ENCODE measurements around the gene LRRC32.
"Not testable (repeated sequence)": the region's sequence is repeated elsewhere in the genome, so short reads cannot be mapped to it uniquely, and the experiment has no call there.

The LRRC32 gene

GRCh38 chr11:76613901-76614300 is 56.6 kb downstream of the LRRC32 start:
- peaks cover 10% of the 10 kb centered on the region for H3K9me3 Mint-ChIP-seq
- H3K4me1 Mint-ChIP-seq: peaks cover 43% of the 10 kb centered on the region
- TF ChIP-seq CTCF (IDR thresholded peaks at IDR 0.05; ENCODE audit: unreplicated experiment in 3 of 3): no peak
- H3K4me3 Mint-ChIP-seq: no peak overlapping the region
- H3K36me3 Mint-ChIP-seq (ENCODE audit: low read depth): peaks cover 4% of the 10 kb centered on the region
- H3K27ac Mint-ChIP-seq: no peak overlapping the region
- H3K27me3 Mint-ChIP-seq (ENCODE audit: low read depth): peaks cover 7% of the 10 kb centered on the region

GRCh38 chr11:76612226-76612625 is 58.3 kb downstream of the LRRC32 start:
- Mint-ChIP-seq H3K36me3 (ENCODE audit: low read depth) (no peaks in the 10 kb centered on the region), H3K27me3 (ENCODE audit: low read depth) (peaks cover 2% of the 10 kb centered on the region), H3K27ac (no peak overlapping the region), H3K4me3 (no peak overlapping the region), H3K4me1 (peaks cover 37% of the 10 kb centered on the region), H3K9me3 (no peaks in the 10 kb centered on the region)
- no peak for TF ChIP-seq CTCF (IDR thresholded peaks at IDR 0.05; ENCODE audit: unreplicated experiment in 3 of 3)

GRCh38 chr11:76610871-76611475 is 59.6 kb downstream of the LRRC32 start:
- no peaks in the 10 kb centered on the region for H3K27me3 Mint-ChIP-seq (ENCODE audit: low read depth)
- H3K4me3 Mint-ChIP-seq: no peak overlapping the region
- no peak for TF ChIP-seq CTCF (IDR thresholded peaks at IDR 0.05; ENCODE audit: unreplicated experiment in 3 of 3)
- H3K9me3 Mint-ChIP-seq: no peaks in the 10 kb centered on the region
- peak overlapping the region in 2 of 3 experiments; percentile 1 to 57 for H3K27ac Mint-ChIP-seq
- peaks cover 32% of the 10 kb centered on the region for H3K4me1 Mint-ChIP-seq
- no peaks in the 10 kb centered on the region for H3K36me3 Mint-ChIP-seq (ENCODE audit: low read depth)

- no peak for TF ChIP-seq CTCF (IDR thresholded peaks at IDR 0.05; ENCODE audit: unreplicated experiment in 3 of 3)
- H3K27me3 Mint-ChIP-seq (ENCODE audit: low read depth): no peaks in the 10 kb centered on the region
These were observed 60.2 kb downstream of the LRRC32 start for GRCh38 chr11:76610371-76610770.

GRCh38 chr11:76609736-76610370 is 60.7 kb downstream of the LRRC32 start:
- peaks cover 32% of the 10 kb centered on the region for H3K4me1 Mint-ChIP-seq

More at GRCh38 chr11:76610371-76610770, 60.2 kb downstream of the LRRC32 start:
- Mint-ChIP-seq H3K4me1 (peaks cover 29% of the 10 kb centered on the region), H3K4me3 (no peak overlapping the region), H3K27ac (peak overlapping the region in 1 of 3 experiments; percentile 57), H3K9me3 (no peaks in the 10 kb centered on the region), H3K36me3 (ENCODE audit: low read depth) (no peaks in the 10 kb centered on the region)

GRCh38 chr11:76608879-76609460 is 61.6 kb downstream of the LRRC32 start:
- H3K27ac Mint-ChIP-seq; H3K9me3 Mint-ChIP-seq; H3K27me3 Mint-ChIP-seq (ENCODE audit: low read depth); H3K4me3 Mint-ChIP-seq; H3K36me3 Mint-ChIP-seq (ENCODE audit: low read depth): not testable (repeated sequence)
- H3K4me1 Mint-ChIP-seq: peaks cover 41% of the 10 kb centered on the region

More at GRCh38 chr11:76609736-76610370, 60.7 kb downstream of the LRRC32 start:
- Mint-ChIP-seq H3K36me3 (ENCODE audit: low read depth) (no peaks in the 10 kb centered on the region), H3K9me3 (no peaks in the 10 kb centered on the region), H3K27me3 (ENCODE audit: low read depth) (no peaks in the 10 kb centered on the region), H3K4me3 (no peak overlapping the region), H3K27ac (peak overlapping the region in 1 of 3 experiments; percentile 57)
- no peak for TF ChIP-seq CTCF (IDR thresholded peaks at IDR 0.05; ENCODE audit: unreplicated experiment in 3 of 3)

- not testable (repeated sequence) for H3K4me3 Mint-ChIP-seq; H3K36me3 Mint-ChIP-seq (ENCODE audit: low read depth); H3K9me3 Mint-ChIP-seq; H3K27me3 Mint-ChIP-seq (ENCODE audit: low read depth)
- Mint-ChIP-seq H3K27ac (peak overlapping the region in 1 of 3 experiments; percentile 49), H3K4me1 (peaks cover 48% of the 10 kb centered on the region)
These were observed 62.3 kb downstream of the LRRC32 start for GRCh38 chr11:76608228-76608627.

All from nephron (organoid).